Upper lobe of right lung (tissue), 1 donor: ENCODE measurements around the gene SLC25A6. TPM values are rescaled to one million over a fixed set of nuclear protein-coding genes. Genes with fewer than 3 reads are reported as not detected.

Experiments
- ATAC-seq: fragments of 200-7000 bp; cut with Tn5 transposase; one replicate; pipeline ENCODE4 v1.9.1; 2020; ENCODE audit warnings: mild to moderate bottlenecking, moderate library complexity
- DNase-seq: peaks from one replicate; pipeline ENCODE4 v3.0.0-alpha.2; 2020
- H3K27ac ChIP-seq: fragments of 200-600 bp; one replicate; pipeline ENCODE4 v1.8.0; 2022
- H3K27me3 ChIP-seq: fragments of 200-600 bp; one replicate; pipeline ENCODE4 v1.8.0; 2022; ENCODE audit warnings: mild to moderate bottlenecking
- H3K36me3 ChIP-seq: fragments of 200-600 bp; one replicate; pipeline ENCODE4 v1.8.0; 2022
- H3K4me1 ChIP-seq: fragments of 200-600 bp; one replicate; pipeline ENCODE4 v1.8.0; 2022
- H3K4me3 ChIP-seq: fragments of 200-600 bp; one replicate; pipeline ENCODE4 v1.8.0; 2022; ENCODE audit warnings: mild to moderate bottlenecking
- H3K9me3 ChIP-seq: fragments of 200-600 bp; one replicate; pipeline ENCODE4 v1.8.0; 2022
- intact Hi-C: fragments of 100-400 bp; cut with DNase I; formaldehyde crosslinking; loops from one replicate; pipeline ENCODE4 v1.11.0; 2022
- total RNA-seq: library from RNA; stranded (reverse); fragmentation: NEBNext Ultra II Directional; extraction: Animal tissue kit (Norgen Biotek cat#: 25700); gene quantifications from one replicate; pipeline ENCODE4 v1.2.1, GENCODE V29; 2021
- TF ChIP-seq, protein P1 (sequence below): fragments of 200-600 bp; IDR thresholded peaks from one replicate; pipeline ENCODE4 v1.8.0; 2022; ENCODE audit warnings: antibody characterized with exemption
- donor health status: DM: no; HTN: yes; CAD: no; lungs with severe emphysema.

The SLC25A6 gene
- total RNA-seq, 1 donor from 2014 or later = 337 TPM

GRCh38 chrX:1389993-1390285 lies 2.0 kb downstream of the SLC25A6 start:
- Histone ChIP-seq H3K9me3 (no peaks in the 10 kb centered on the region), H3K36me3 (peaks cover 55% of the 10 kb centered on the region), H3K4me1 (peaks cover 38% of the 10 kb centered on the region), H3K27ac (no peak overlapping the region), H3K27me3 (no peaks in the 10 kb centered on the region), H3K4me3 (no peak overlapping the region)
- DNase-seq (peak; percentile 39), ATAC-seq (no peak)
- TF ChIP-seq, protein P1, sequence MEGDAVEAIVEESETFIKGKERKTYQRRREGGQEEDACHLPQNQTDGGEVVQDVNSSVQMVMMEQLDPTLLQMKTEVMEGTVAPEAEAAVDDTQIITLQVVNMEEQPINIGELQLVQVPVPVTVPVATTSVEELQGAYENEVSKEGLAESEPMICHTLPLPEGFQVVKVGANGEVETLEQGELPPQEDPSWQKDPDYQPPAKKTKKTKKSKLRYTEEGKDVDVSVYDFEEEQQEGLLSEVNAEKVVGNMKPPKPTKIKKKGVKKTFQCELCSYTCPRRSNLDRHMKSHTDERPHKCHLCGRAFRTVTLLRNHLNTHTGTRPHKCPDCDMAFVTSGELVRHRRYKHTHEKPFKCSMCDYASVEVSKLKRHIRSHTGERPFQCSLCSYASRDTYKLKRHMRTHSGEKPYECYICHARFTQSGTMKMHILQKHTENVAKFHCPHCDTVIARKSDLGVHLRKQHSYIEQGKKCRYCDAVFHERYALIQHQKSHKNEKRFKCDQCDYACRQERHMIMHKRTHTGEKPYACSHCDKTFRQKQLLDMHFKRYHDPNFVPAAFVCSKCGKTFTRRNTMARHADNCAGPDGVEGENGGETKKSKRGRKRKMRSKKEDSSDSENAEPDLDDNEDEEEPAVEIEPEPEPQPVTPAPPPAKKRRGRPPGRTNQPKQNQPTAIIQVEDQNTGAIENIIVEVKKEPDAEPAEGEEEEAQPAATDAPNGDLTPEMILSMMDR = no peak
- intact Hi-C loops = no loop called here

DNA sequence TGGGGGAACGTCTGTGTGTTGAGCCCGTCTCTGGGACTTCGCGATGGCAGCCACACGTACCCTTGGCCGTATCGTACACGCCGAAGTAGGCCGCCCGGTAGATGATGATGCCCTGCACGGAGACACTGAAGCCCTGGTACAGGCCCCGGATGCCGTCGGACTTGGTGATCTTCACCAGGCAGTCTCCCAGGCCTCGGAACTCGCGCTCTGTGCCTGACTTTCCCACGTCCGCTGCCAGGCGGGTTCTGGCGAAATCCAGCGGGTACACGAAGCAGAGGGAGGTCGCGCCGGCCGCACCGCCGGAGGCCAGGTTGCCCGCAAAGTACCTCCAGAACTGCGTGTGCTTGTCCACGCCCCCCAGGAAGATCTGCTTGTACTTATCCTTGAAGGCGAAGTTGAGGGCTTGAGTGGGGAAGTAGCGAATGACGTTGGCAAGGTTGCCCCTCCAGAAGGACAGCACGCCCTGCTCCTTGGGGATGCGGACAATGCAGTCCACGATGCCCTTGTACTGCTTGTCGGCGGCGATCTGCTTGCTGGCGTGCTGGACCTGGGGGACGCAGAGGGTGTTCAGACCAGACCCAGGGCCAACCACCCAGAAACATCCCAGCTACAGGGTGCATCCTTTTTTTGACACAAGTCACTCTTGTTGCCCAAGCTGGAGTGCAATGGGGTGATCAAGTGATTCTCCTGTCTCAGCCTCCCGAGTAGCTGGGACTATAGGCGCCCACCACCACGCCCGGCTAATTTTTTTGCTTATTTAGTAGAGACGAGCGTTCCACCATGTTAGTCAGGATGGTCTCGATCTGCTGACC lies 2.5 kb downstream of the SLC25A6 start:
- H3K4me1 ChIP-seq = peaks cover 38% of the 10 kb centered on the region
- TF ChIP-seq, protein P1 = no peak
- H3K4me3 ChIP-seq = no peak overlapping the region
- ATAC-seq (no peak), DNase-seq (peak; percentile 61)
- H3K9me3 ChIP-seq = no peaks in the 10 kb centered on the region
- no peak overlapping the region for H3K27ac ChIP-seq
- peaks cover 61% of the 10 kb centered on the region for H3K36me3 ChIP-seq
- H3K27me3 ChIP-seq = no peaks in the 10 kb centered on the region
- intact Hi-C loops = no loop called here

GRCh38 chrX:1388651-1389050 lies 3.3 kb downstream of the SLC25A6 start:
- no peaks in the 10 kb centered on the region for H3K9me3 ChIP-seq

GRCh38 chrX:1387141-1387776 lies 4.7 kb downstream of the SLC25A6 start:
- Histone ChIP-seq H3K4me1 (peaks cover 28% of the 10 kb centered on the region), H3K4me3 (no peak overlapping the region), H3K36me3 (peaks cover 71% of the 10 kb centered on the region), H3K27ac (no peak overlapping the region), H3K27me3 (no peaks in the 10 kb centered on the region), H3K9me3 (no peaks in the 10 kb centered on the region)
- intact Hi-C loops = no loop called here
- TF ChIP-seq, protein P1 = no peak
- DNase-seq (peak; percentile 67), ATAC-seq (no peak)

More at GRCh38 chrX:1388651-1389050, 3.3 kb downstream of the SLC25A6 start:
- no peaks in the 10 kb centered on the region for H3K27me3 ChIP-seq
- no peak overlapping the region for H3K4me3 ChIP-seq
- H3K36me3 ChIP-seq = peaks cover 66% of the 10 kb centered on the region
- TF ChIP-seq, protein P1 = no peak
- no peak for ATAC-seq
- peak; percentile 29 for DNase-seq
- intact Hi-C loops = no loop called here
- H3K4me1 ChIP-seq = peaks cover 34% of the 10 kb centered on the region
- no peak overlapping the region for H3K27ac ChIP-seq

DNA sequence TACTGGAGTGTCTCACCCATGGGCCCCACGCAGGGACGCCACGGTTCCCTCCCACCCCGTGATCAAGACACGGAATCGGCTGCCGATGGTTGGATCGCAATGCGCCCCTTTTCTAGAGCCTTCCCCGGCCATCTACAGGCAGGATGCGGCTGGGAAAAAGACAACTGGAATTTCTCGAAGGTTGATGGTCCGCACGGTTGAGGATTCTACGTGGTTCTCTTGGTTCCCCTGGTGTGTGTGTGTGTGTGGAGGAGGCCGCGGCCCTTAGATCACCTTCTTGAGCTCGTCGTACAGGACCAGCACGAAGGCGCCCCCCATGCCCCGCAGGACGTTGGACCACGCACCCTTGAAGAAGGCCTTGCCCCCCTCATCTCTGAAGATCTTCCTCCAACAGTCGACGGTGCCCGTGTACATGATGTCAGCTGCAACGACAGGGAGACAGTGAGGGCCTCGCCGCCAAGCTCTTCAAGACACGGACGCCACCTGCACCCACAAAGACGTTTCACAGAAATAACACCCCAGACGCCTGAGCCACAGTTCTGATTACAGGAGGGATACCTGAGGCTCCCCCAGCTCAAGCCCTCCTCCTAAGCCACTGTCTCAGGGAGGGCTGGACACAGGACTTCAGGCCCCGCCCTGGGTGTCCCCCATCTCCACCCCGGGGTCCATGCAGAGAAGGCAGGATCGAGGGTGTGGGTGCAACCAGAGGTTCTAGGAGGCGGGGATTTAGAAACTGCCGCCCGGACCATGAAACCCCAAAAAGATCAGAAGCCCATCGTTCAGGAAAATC lies 5.4 kb downstream of the SLC25A6 start:
- no peak overlapping the region for H3K4me3 ChIP-seq
- H3K27ac ChIP-seq = no peak overlapping the region
- TF ChIP-seq, protein P1 = no peak
- no peaks in the 10 kb centered on the region for H3K9me3 ChIP-seq
- H3K27me3 ChIP-seq = no peaks in the 10 kb centered on the region
- H3K36me3 ChIP-seq = peaks cover 71% of the 10 kb centered on the region
- DNase-seq = peak; percentile 57
- no peak for ATAC-seq
- peaks cover 28% of the 10 kb centered on the region for H3K4me1 ChIP-seq
- intact Hi-C loops = no loop called here
